HG02840 (cell line): ENCODE results near the gene AOPEP.

Experiments
- ATAC-seq: cut with Tn5 transposase; IDR thresholded peaks from one replicate; pipeline ENCODE4 v1.9.1; 2021; ENCODE audit warnings: mild to moderate bottlenecking, moderate library complexity, moderate number of reproducible peaks; ENCODE audit not compliant: unreplicated experiment, low FRiP score

Gene AOPEP

DNA sequence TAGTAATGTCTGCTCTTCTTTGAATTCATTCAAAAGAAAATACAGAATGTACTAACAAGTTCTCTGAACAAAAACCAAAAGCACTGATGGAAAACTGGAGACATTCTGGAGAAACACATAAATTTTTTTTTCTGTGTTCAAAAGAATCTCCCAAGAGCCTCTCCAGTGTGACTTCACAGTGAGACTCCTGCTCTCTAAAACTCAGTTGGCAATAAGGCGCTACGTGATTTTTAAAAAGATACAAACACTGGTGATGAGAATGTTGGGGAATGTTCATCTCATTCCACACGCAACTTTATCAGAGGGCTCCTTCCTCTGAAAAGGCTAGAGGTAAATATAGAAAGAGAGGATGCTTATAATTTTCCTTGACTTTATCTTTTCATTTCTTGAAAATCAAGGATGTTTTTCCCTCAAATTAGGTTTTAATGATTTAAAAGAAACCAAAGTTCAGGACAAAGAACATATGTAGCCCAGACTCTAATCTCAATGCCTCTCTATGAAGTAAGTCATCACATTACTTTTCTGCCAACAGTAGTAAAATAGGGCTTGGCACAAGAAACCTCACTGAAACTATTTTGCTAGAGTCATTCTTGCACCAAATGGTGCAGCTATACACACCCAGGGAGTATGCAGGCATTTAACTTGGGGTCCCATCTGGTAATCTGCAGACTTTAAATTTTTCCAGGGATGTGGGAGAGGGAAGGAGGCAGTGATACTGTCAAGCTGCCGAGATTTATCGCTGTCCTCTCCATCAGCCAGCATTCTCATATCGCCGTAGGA, 12.9 kb upstream of the AOPEP start:
- ATAC-seq, result no peak

DNA sequence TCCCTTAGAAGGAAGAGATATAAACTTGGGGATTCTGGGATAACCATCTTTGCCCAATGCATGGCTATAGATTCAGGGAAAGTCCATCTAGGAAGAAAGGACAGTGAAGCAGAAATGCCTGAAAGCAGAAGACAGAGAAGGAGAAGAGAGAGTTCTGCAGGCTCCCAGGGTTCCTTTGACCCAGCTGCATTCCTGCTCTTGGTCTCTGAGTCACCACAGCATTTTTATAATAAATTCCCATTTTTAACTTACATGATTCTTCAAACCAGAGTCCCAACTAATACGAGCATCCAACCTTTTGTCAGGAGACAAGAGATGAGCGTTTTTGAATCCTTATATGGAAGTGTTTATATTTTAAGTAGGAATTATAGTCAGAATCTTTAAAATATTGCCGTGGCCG, 12.0 kb upstream of the AOPEP start:
- no peak for ATAC-seq

DNA sequence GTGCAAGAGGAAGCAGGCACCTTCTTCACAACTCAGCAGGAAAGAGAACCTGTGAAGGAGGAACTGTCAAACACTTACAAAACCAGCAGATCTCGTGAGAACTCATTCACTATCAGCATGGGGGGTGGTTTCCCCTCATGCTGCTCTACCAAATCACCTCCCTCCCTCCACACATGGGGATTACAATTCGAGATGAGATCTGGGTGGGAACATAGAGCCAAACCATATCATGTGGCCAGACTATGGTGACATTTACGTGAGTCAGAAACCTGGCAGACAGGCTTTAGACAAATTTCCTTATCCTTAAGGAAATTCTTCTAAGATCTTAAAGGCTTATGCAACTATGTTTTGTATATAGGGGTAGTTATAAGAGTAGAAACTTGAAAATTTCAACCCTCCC, 8.7 kb upstream of the AOPEP start:
- ATAC-seq, result no peak

DNA sequence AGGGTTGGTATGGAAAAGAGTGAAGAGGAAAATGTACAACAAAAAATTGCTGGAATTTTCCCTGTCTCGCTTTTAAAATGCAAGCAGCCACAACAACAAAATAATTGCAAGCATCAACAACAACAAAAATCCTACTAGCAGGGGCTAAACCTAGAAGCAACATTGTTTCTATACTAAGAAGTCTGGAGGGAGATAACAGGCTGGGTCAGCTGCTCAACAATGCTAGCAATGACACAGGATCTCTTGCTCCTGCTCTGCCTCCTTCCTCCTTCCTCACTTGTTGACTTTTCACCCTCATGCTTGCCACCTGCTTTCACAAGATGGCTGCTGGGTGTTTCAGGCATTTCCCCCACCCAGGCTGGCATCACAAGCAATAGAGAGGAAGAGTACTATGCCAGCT, 7.6 kb upstream of the AOPEP start:
- no peak for ATAC-seq

GRCh38 chr9:94719878-94720277, 6.6 kb upstream of the AOPEP start:
- ATAC-seq, result no peak

- ATAC-seq, result no peak
These were observed 5.5 kb upstream of the AOPEP start for GRCh38 chr9:94720846-94721549.

DNA sequence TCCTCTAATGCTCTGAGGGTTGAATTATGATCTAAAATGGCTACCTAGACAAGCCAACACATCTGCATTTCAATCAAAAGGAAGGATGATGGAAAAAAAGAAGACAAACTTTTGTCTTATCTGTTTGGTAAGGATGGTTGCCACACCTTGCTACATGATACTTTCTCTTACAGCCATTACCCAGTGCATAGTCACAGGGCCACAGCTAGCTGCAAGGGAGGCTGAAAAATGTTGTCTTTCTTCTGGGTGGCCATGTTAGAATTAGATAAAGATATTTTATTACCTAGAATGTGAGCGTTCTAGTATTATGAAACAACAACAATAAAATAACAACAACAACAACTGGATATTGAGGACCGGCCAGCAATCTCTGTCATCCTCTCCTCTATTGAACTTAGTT, 4.7 kb upstream of the AOPEP start:
- ATAC-seq, result no peak

- no peak for ATAC-seq
These were observed 1.2 kb upstream of the AOPEP start for GRCh38 chr9:94725293-94725692.

- no peak for ATAC-seq
These were observed 2.2 kb downstream of the AOPEP start for GRCh38 chr9:94728719-94729118.

DNA sequence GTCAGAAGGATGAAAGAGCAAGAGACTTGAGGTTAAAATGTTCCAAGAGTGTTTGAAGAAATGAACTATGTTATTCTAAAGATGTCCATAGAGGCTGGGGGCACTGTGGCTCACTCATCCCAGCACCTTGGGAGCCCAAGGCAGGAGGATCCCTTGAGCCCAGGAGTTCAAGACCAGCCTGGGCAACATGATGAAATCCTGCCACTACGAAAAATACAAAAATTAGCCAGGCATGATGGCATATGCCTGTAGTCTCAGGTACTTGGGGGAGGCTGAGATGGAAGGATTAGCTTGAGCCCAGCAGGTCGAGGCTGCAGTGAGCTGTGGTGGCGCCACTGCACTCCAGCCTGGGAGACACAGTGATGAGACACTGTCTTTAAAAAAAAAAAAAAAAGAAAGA, 2.7 kb downstream of the AOPEP start:
- no peak for ATAC-seq

DNA sequence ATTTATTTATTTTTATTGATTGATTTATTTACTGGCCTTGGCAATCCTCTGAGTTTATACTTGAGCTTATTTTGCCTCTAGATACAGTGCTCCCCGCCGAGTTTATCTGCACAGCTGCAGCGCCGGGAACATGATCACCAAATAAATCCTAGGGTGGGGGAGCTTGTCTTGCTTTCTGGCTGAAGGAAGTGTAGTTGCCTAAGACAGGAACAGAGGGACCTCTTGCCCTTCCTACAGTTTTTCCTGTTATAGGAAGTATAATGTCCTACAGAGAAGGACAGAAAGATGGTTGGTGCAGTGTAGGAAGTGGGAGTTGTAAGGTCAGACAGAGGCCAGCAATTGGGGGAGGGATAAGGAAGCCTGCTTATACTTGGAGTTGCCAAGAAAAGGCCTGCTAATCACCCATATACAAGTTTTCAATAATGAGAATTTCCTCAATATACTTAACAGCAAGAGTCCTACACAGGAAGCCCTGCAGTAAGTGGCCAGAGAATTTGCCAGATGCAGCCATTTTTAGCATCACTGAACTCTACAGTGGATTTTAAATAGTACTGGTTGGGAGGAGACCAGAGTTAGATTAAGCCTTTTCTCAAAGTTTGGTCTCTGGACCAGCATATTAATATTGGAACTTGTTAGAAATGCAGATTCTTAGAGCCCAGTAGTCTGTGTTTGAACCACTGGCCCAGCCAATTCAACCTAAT, 7.7 kb downstream of the AOPEP start:
- no peak for ATAC-seq

- no peak for ATAC-seq
These were observed 10.3 kb downstream of the AOPEP start for GRCh38 chr9:94736759-94737158.

DNA sequence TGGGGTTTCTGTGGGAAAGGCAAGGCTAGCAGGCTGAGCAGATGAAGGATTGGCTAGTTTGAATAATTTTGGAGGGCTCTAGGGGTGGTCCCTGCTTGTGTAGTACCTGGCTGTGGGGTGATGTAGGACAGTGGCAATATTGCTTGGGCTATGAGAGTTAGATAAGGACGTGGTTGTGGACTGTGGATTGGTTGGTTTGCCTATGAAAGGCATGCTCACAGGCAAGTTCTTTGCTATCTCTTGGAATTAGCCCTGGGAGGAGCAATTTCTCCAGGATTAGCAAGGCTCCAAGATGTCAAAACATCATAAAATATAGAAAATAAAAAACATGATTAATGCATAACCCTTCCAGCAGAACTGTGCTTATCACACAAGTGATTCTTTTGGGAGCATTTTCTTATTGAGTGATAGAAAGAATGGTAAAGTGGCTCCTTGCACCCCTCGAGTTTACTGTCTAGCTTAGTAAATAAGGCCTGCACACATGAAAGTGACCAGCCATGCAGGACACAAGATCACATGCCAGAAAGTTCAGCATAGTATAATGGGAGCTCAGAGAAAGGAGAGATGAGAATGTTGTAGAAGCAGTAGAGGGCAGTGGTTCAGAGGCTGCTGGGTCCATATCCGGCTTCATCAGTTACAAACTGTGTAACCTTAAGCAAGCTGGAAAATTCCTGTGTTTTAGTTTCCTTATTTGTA, 13.8 kb downstream of the AOPEP start:
- ATAC-seq, result no peak

DNA sequence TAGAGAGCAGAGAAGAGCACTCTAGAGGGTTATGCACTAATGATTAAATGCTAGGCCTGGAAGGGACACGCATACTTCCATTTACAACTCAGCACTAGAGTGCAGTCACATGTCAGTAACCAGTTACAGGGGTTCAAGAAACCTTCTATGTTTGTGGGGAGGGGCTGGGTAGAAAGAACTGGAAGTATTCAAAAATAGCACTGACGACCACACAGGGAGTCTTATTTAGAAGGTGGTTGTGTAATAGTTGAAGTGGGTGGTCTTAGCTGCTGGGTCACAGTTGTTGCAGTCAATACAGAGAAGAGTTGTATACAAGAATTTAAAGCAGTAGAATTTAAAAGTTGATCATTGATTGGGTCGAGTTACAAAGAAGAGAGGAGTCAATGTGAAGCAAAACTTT, 15.4 kb downstream of the AOPEP start:
- no peak for ATAC-seq

DNA sequence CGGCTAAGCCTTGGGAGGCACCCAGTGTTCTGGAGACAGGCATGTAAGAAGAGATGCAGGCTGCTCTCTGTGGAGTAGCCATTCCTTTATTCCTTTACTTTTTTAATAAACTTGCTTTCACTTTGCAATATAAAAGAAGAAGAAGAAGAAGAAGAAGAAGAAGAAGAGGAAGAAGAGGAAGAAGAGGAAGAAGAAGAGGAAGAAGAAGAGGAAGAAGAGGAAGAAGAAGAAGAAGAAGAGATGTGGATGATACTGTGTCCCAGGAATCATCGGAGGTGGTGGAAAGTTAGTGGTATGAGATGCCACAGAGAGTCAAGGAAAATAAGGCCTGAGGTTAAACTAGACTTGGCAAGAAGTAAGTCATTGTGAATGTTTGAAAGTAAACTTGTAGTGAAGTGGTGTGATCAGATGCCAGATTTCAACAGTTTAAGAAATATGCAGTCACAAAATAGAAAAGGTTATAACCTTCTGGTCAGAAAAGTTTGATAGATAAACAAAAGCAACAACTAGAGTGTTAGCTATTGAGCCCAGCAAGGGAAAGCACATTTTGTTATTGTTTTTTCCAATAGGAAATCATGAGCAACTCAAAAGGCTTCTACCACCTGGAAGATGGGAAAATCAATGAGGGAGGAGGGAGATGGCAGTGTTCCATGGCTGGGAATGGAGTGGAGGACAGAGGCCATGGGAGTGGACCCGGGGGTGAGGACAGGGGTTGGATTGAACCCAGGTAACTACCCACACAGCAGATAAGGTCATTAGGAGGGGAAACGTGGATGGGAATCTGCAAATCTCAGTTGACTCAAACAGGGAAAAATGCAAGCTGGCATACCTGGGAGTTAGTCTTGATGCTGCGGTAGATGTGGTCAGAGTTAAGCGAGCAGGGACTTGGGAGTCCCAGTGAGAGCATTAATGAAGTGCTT, 16.8 kb downstream of the AOPEP start:
- no peak for ATAC-seq

GRCh38 chr9:94745806-94746540, 19.5 kb downstream of the AOPEP start:
- ATAC-seq, result no peak

DNA sequence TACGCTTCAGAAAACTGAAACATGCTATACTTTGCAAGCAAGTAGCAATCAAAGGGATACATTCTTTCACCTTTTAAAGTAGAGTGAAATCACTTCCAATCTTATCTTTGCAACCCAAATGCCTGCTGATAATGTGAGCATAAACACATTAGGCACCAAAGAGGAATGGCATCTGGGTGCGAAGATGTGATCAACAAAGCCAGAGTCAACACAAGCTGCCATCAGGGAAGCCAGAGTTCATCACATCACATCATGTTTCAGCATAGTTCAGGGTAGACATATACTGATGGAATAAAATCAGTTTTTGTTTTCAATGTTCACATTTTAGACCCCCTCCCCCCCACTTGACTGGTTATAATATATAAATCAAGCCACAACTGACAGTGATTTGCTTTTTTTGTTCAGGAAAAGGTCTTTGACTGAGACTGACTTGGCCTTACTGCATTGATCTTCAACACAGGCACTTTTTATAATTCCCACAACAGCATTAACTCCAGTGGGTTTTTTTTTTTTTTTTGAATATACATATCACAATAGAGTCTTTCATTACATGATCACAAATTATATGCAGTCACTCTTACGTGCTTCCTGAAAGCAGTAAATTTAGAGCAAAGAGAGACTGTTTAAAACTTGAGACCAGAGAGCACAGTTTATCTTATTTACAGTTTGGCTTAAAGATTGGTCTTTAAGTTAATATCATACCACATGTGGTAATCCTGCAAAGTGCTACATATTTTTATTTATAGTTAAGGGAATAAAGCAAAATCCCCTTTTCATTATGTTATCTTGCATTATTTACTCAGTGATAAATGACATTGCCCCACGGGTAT, 20.3 kb downstream of the AOPEP start:
- no peak for ATAC-seq

DNA sequence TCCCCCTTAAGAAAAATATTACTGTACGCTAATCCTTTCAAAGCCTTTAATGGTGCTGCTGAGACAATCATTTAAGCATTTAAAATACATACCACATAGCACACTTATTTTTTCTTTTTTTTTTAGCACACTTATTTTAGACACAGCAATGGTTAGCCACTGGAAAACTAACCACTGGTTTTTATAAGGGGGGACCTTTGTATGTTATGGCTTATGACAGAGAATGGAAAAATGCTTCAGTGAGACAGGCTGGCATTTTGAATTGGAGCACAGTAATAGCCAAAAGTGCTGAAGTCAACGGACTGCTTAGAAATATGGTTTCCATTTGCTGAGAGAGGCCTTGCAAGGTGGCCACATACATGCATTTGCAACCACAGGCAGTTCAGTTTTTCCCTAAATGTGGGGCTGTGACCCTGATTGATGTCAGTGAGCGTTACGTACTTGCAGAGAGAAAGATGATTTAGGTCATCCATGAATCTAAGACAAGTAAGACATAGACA, 28.5 kb downstream of the AOPEP start:
- ATAC-seq, result no peak
